Measurements from ENCODE around the gene DYNAP.

The DYNAP gene

DNA sequence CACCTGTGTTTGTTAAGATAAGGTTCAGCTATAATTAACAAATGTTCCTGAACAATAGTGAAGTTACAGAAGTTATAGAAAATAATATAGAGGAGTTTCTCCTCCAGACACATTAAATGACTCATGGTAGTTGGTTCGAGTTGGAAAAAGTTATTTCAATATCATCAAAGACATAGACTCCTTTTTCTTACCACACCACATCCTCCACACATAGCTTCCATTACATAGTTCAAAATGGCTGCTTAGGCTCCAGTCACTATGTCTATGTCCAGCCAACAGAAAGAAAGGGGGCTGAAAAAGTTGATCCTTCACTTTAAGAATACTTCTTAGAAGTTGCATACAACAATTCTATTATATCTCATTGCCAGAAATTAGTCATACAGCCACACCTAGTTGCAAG, 50.7 kb downstream of the DYNAP start:
- DNase-seq, result no peak

DNA sequence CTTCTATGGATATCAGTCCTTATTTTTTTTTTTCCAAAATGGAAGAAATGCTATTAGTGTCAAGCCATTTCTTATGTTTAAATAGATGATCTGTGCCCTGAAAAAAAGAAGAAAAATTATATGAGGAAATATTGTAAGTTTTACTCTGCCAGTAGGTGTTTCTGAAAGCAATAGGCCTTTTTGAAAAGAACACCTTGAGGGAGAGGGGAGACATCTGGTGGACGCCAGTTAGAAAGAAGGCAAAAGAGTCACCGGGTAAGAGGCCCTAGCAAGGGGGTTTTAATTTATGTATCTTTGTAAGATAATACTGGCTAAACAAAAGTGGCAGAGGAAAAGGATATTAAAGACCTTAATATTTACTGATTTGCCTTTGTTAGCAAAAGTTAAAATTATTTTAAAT, 56.1 kb downstream of the DYNAP start:
- DNase-seq, result no peak

All from stimulated activated CD4-positive, alpha-beta T cell treated with anti-CD3 and anti-CD28 coated beads, Interleukin-4, amount 100 ng/mL, for 4 hours (primary cell).